Skeletal muscle satellite cell (primary cell): ENCODE data around the gene GNAZ.
A peak's percentile ranks its signal among the peaks of the same experiment; 100 is the strongest.

ENCODE experiments used
- H3K27me3 ChIP-seq: 2 replicates; pipeline ENCODE4 v1.7.0; 2013; ENCODE audit warnings: low read length; ENCODE audit not compliant: control insufficient read depth, insufficient read depth
- H3K36me3 ChIP-seq: 2 replicates; pipeline ENCODE4 v1.7.0; 2013; ENCODE audit warnings: mild to moderate bottlenecking, control low read depth, low read length; ENCODE audit not compliant: insufficient read depth
- H3K4me1 ChIP-seq: 2 replicates; pipeline ENCODE4 v1.7.0; 2013; ENCODE audit warnings: low read length; ENCODE audit not compliant: control insufficient read depth, insufficient read depth
- H3K4me2 ChIP-seq: 2 replicates; pipeline ENCODE4 v1.7.0; 2013; ENCODE audit warnings: mild to moderate bottlenecking, low read length
- H3K4me3 ChIP-seq: 2 replicates; pipeline ENCODE4 v1.7.0; 2013; ENCODE audit warnings: low read length
- H3K9ac ChIP-seq: 2 replicates; pipeline ENCODE4 v1.7.0; 2013; ENCODE audit warnings: mild to moderate bottlenecking, low read depth, low read length, moderate library complexity
- H3K9me3 ChIP-seq: replicated peaks from 2 replicates; pipeline ENCODE4 v1.7.0; 2013; ENCODE audit warnings: mild to moderate bottlenecking, control low read depth, low read length

The GNAZ gene

GRCh38 chr22:23122992-23123803 is 52.9 kb downstream of the GNAZ start:
- H3K4me3 ChIP-seq, result no peak overlapping the region
- H3K9me3 ChIP-seq, result no peaks in the 10 kb centered on the region
- no peaks in the 10 kb centered on the region for H3K36me3 ChIP-seq
- H3K4me2 ChIP-seq, result no peak overlapping the region
- no peak overlapping the region for H3K9ac ChIP-seq
- peaks cover 33% of the 10 kb centered on the region for H3K27me3 ChIP-seq
- peaks cover 2% of the 10 kb centered on the region for H3K4me1 ChIP-seq

GRCh38 chr22:23123804-23124254 is 53.5 kb downstream of the GNAZ start:
- no peak overlapping the region for H3K9ac ChIP-seq
- H3K36me3 ChIP-seq, result no peaks in the 10 kb centered on the region
- no peak overlapping the region for H3K4me3 ChIP-seq
- H3K4me2 ChIP-seq, result no peak overlapping the region
- peaks cover 33% of the 10 kb centered on the region for H3K27me3 ChIP-seq
- peaks cover 3% of the 10 kb centered on the region for H3K4me1 ChIP-seq
- no peaks in the 10 kb centered on the region for H3K9me3 ChIP-seq

- Histone ChIP-seq H3K4me1 (peaks cover 3% of the 10 kb centered on the region), H3K4me3 (no peak overlapping the region)
These were observed 54.5 kb downstream of the GNAZ start for GRCh38 chr22:23124611-23125511.

GRCh38 chr22:23125512-23126103 is 55.3 kb downstream of the GNAZ start:
- Histone ChIP-seq H3K4me3 (no peak overlapping the region), H3K27me3 (peaks cover 36% of the 10 kb centered on the region), H3K4me1 (peaks cover 3% of the 10 kb centered on the region), H3K36me3 (no peaks in the 10 kb centered on the region), H3K9ac (no peak overlapping the region), H3K9me3 (no peaks in the 10 kb centered on the region), H3K4me2 (no peak overlapping the region)

More at GRCh38 chr22:23124611-23125511, 54.5 kb downstream of the GNAZ start:
- Histone ChIP-seq H3K9ac (no peak overlapping the region), H3K9me3 (no peaks in the 10 kb centered on the region), H3K36me3 (no peaks in the 10 kb centered on the region), H3K4me2 (no peak overlapping the region), H3K27me3 (peaks cover 37% of the 10 kb centered on the region)

- no peaks in the 10 kb centered on the region for H3K9me3 ChIP-seq
- H3K9ac ChIP-seq, result no peak overlapping the region
- peaks cover 37% of the 10 kb centered on the region for H3K27me3 ChIP-seq
- H3K4me3 ChIP-seq, result no peak overlapping the region
- no peak overlapping the region for H3K4me2 ChIP-seq
- H3K36me3 ChIP-seq, result no peaks in the 10 kb centered on the region
- peaks cover 3% of the 10 kb centered on the region for H3K4me1 ChIP-seq
These were observed 56.1 kb downstream of the GNAZ start for GRCh38 chr22:23126165-23127054.

- no peak overlapping the region for H3K9ac ChIP-seq
- H3K4me2 ChIP-seq, result no peak overlapping the region
- no peaks in the 10 kb centered on the region for H3K36me3 ChIP-seq
- no peak overlapping the region for H3K4me3 ChIP-seq
- H3K4me1 ChIP-seq, result peaks cover 3% of the 10 kb centered on the region
- H3K27me3 ChIP-seq, result peaks cover 39% of the 10 kb centered on the region
- no peaks in the 10 kb centered on the region for H3K9me3 ChIP-seq
These were observed 56.9 kb downstream of the GNAZ start for GRCh38 chr22:23127055-23127756.

- Histone ChIP-seq H3K9me3 (no peaks in the 10 kb centered on the region), H3K9ac (no peak overlapping the region), H3K4me1 (peaks cover 3% of the 10 kb centered on the region), H3K27me3 (peaks cover 36% of the 10 kb centered on the region), H3K4me2 (no peak overlapping the region), H3K4me3 (no peak overlapping the region), H3K36me3 (no peaks in the 10 kb centered on the region)
These were observed 57.5 kb downstream of the GNAZ start for GRCh38 chr22:23127788-23128187.

- no peaks in the 10 kb centered on the region for H3K9me3 ChIP-seq
- H3K36me3 ChIP-seq, result no peaks in the 10 kb centered on the region
- H3K9ac ChIP-seq, result no peak overlapping the region
- peaks cover 29% of the 10 kb centered on the region for H3K27me3 ChIP-seq
- H3K4me2 ChIP-seq, result peak overlapping the region; percentile 18
- peaks cover 3% of the 10 kb centered on the region for H3K4me1 ChIP-seq
- H3K4me3 ChIP-seq, result no peak overlapping the region
These were observed 58.2 kb downstream of the GNAZ start for GRCh38 chr22:23128269-23129108.

GRCh38 chr22:23129149-23129548 is 58.8 kb downstream of the GNAZ start:
- Histone ChIP-seq H3K4me2 (no peak overlapping the region), H3K4me3 (no peak overlapping the region), H3K27me3 (peaks cover 32% of the 10 kb centered on the region), H3K9ac (no peak overlapping the region), H3K9me3 (no peaks in the 10 kb centered on the region), H3K4me1 (peaks cover 3% of the 10 kb centered on the region), H3K36me3 (no peaks in the 10 kb centered on the region)

- no peak overlapping the region for H3K4me2 ChIP-seq
- no peak overlapping the region for H3K9ac ChIP-seq
- H3K4me3 ChIP-seq, result no peak overlapping the region
- peaks cover 33% of the 10 kb centered on the region for H3K27me3 ChIP-seq
- no peaks in the 10 kb centered on the region for H3K36me3 ChIP-seq
- H3K4me1 ChIP-seq, result peaks cover 3% of the 10 kb centered on the region
- H3K9me3 ChIP-seq, result no peaks in the 10 kb centered on the region
These were observed 60.4 kb downstream of the GNAZ start for GRCh38 chr22:23130697-23131096.
